Measurements from ENCODE around the gene TMEM163. TPM values are rescaled to one million over a fixed set of nuclear protein-coding genes. Genes with fewer than 3 reads are reported as not detected.
A peak's percentile ranks its signal among the peaks of the same experiment; 100 is the strongest.

The TMEM163 gene
- total and polyA plus RNA-seq, 2 experiments from 2014 or later, result 1.1 TPM

GRCh38 chr2:134722728-134723127 is 3.9 kb upstream of the TMEM163 start:
- Histone ChIP-seq H3K36me3 (replicated peaks; ENCODE audit: insufficient read depth, low read depth) (no peaks in the 10 kb centered on the region), H3K27me3 (peaks cover 46% of the 10 kb centered on the region), H3K9me2 (replicated peaks; ENCODE audit: insufficient read depth) (no peaks in the 10 kb centered on the region), H3K4me2 (no peak overlapping the region), H3K9me3 (ENCODE audit: low read depth) (no peaks in the 10 kb centered on the region), H4K20me1 (ENCODE audit: insufficient read depth, poor library complexity, severe bottlenecking) (no peaks in the 10 kb centered on the region), H3K4me3 (no peak overlapping the region), H3K79me2 (no peaks in the 10 kb centered on the region), H3K4me1 (ENCODE audit: insufficient read depth) (no peaks in the 10 kb centered on the region), H2AFZ (no peak overlapping the region), H3K27ac (no peak overlapping the region)
- 51% methylated on average over 6 of the region's 6 CpGs for WGBS (ENCODE audit: low lambda C conversion rate, missing lambda C conversion rate)
- DNase-seq (ENCODE audit: low spot score), result no peak
- TF ChIP-seq CTCF (IDR thresholded peaks at IDR 0.05; ENCODE audit: poor library complexity), result peak; percentile 3
- TF ChIP-seq EZH2phosphoT487 (IDR thresholded peaks at IDR 0.05; ENCODE audit: low read depth, severe bottlenecking, unreplicated experiment), result no peak
- TF ChIP-seq EZH2 (IDR thresholded peaks at IDR 0.05; ENCODE audit: borderline replicate concordance), result no peak

- Histone ChIP-seq H3K27me3 (peaks cover 54% of the 10 kb centered on the region), H2AFZ (no peak overlapping the region)
- WGBS (ENCODE audit: low lambda C conversion rate, missing lambda C conversion rate), result 78% methylated on average over 4 of the region's 4 CpGs
Measured at GRCh38 chr2:134721596-134721995, 2.8 kb upstream of the TMEM163 start.

GRCh38 chr2:134718023-134718816 is 580 bp downstream of the TMEM163 start:
- Histone ChIP-seq H3K27me3 (peaks cover 88% of the 10 kb centered on the region), H3K4me2 (peak overlapping the region; percentile 96), H3K27ac (no peak overlapping the region), H3K9me3 (ENCODE audit: low read depth) (no peaks in the 10 kb centered on the region), H3K9me2 (replicated peaks; ENCODE audit: insufficient read depth) (no peaks in the 10 kb centered on the region), H3K36me3 (replicated peaks; ENCODE audit: insufficient read depth, low read depth) (no peaks in the 10 kb centered on the region), H3K79me2 (no peaks in the 10 kb centered on the region), H3K4me3 (peak overlapping the region; percentile 29), H2AFZ (peak overlapping the region; percentile 89), H4K20me1 (ENCODE audit: insufficient read depth, poor library complexity, severe bottlenecking) (no peaks in the 10 kb centered on the region), H3K4me1 (ENCODE audit: insufficient read depth) (no peaks in the 10 kb centered on the region)
- TF ChIP-seq EZH2 (IDR thresholded peaks at IDR 0.05; ENCODE audit: borderline replicate concordance), result peak; percentile 96
- no peak for TF ChIP-seq CTCF (IDR thresholded peaks at IDR 0.05; ENCODE audit: poor library complexity)
- TF ChIP-seq EZH2phosphoT487 (IDR thresholded peaks at IDR 0.05; ENCODE audit: low read depth, severe bottlenecking, unreplicated experiment), result peak; percentile 24
- DNase-seq (ENCODE audit: low spot score), result peak; percentile 40
- 2% methylated on average over 58 of the region's 91 CpGs for WGBS (ENCODE audit: low lambda C conversion rate, missing lambda C conversion rate)

More at GRCh38 chr2:134721596-134721995, 2.8 kb upstream of the TMEM163 start:
- Histone ChIP-seq H3K9me3 (ENCODE audit: low read depth) (no peaks in the 10 kb centered on the region), H3K9me2 (replicated peaks; ENCODE audit: insufficient read depth) (no peaks in the 10 kb centered on the region), H3K4me2 (no peak overlapping the region), H3K4me3 (no peak overlapping the region), H3K27ac (no peak overlapping the region), H4K20me1 (ENCODE audit: insufficient read depth, poor library complexity, severe bottlenecking) (no peaks in the 10 kb centered on the region), H3K36me3 (replicated peaks; ENCODE audit: insufficient read depth, low read depth) (no peaks in the 10 kb centered on the region), H3K4me1 (ENCODE audit: insufficient read depth) (no peaks in the 10 kb centered on the region), H3K79me2 (no peaks in the 10 kb centered on the region)
- no peak for DNase-seq (ENCODE audit: low spot score)
- no peak for TF ChIP-seq EZH2phosphoT487 (IDR thresholded peaks at IDR 0.05; ENCODE audit: low read depth, severe bottlenecking, unreplicated experiment)
- TF ChIP-seq CTCF (IDR thresholded peaks at IDR 0.05; ENCODE audit: poor library complexity), result no peak
- TF ChIP-seq EZH2 (IDR thresholded peaks at IDR 0.05; ENCODE audit: borderline replicate concordance), result no peak

Data from hepatocyte (in vitro differentiated cells).